Endothelial cell of umbilical vein (primary cell): ENCODE measurements around the gene NEDD9. TPM values are rescaled to one million over a fixed set of nuclear protein-coding genes. Genes with fewer than 3 reads are reported as not detected.

Experiments used
- BruUV-seq: library from RNA; stranded (reverse); fragments of 400-500 nt; replicated peaks from 2 replicates; lab custom pipeline; 2021; lab: Mats Ljungman, UMichigan
- CTCF ChIA-PET: fragments of 300-600, 350-600 bp; sonication (Branson Sonifier 250); formaldehyde crosslinking; loops from one replicate; lab custom pipeline; 2021; ENCODE audit warnings: antibody characterized with exemption, inconsistent platforms; lab: Charles Lee
- POLR2A ChIA-PET: fragments of 300-600, 350-600 bp; sonication (Branson Sonifier 250); formaldehyde crosslinking; loops from one replicate; lab custom pipeline; 2021; ENCODE audit warnings: antibody characterized with exemption, inconsistent platforms; lab: Charles Lee
- DNase-seq: peaks from one replicate; pipeline ENCODE4 v3.0.0-alpha.2; 2011; ENCODE audit warnings: low read depth, low spot score
- FAIRE-seq: peaks from 2 replicates; lab custom pipeline; 2011; peaks lifted over from hg19 to GRCh38; lab: Jason Lieb, UNC
- H2AFZ ChIP-seq: 2 replicates; pipeline ENCODE4 v1.6.0; 2012; ENCODE audit warnings: low read depth, low read length, control low read depth, inconsistent platforms
- H3K27ac ChIP-seq: 2 replicates; pipeline ENCODE4 v1.5.1; 2011; ENCODE audit warnings: low read depth, mild to moderate bottlenecking, control low read depth, low read length, moderate library complexity; ENCODE audit not compliant: insufficient read depth
- H3K27me3 ChIP-seq, 2 experiments: 2 replicates each; pipeline versions ENCODE4 v1.6.0 to v1.6.1; 2011; ENCODE audit warnings: low read length in 2 of 2, mixed read lengths in 1 of 2; ENCODE audit not compliant: control insufficient read depth in 2 of 2, insufficient read depth in 2 of 2
- H3K36me3 ChIP-seq, 2 experiments: 2 replicates in 1 of 2; 3 replicates in 1 of 2; pipeline ENCODE4 v1.5.1; 2011; ENCODE audit warnings: low read length in 2 of 2, mild to moderate bottlenecking in 1 of 2, moderate library complexity in 1 of 2; ENCODE audit not compliant: control insufficient read depth in 2 of 2, insufficient read depth in 2 of 2; ENCODE audit errors: extremely low read depth in 1 of 2
- H3K4me1 ChIP-seq: 3 replicates; pipeline ENCODE4 v1.5.1; 2011; ENCODE audit warnings: mild to moderate bottlenecking, low read length; ENCODE audit not compliant: control insufficient read depth, insufficient read depth; ENCODE audit errors: extremely low read depth
- H3K4me2 ChIP-seq: 2 replicates; pipeline ENCODE4 v1.6.1; 2011; ENCODE audit warnings: low read length, control low read depth, mixed read lengths; ENCODE audit not compliant: insufficient read depth
- H3K4me3 ChIP-seq, 3 experiments: fragments of 200-600 bp in 1 of 3; sonication (generic), shearing (Covaris generic) in 1 of 3; replicated peaks in 1 of 3; 2 replicates each; pipeline ENCODE4 v1.5.1; 2011 to 2016; ENCODE audit warnings: control low read depth in 3 of 3, low read length in 3 of 3, mild to moderate bottlenecking in 2 of 3, inconsistent platforms in 1 of 3, low read depth in 1 of 3, moderate library complexity in 1 of 3; ENCODE audit not compliant: insufficient read depth in 1 of 3
- H3K79me2 ChIP-seq: 2 replicates; pipeline ENCODE4 v1.6.0; 2012; ENCODE audit warnings: low read length, inconsistent platforms; ENCODE audit not compliant: control insufficient read depth, insufficient read depth
- H3K9ac ChIP-seq: replicated peaks from 2 replicates; pipeline ENCODE3; 2011; ENCODE audit warnings: low read length, control low read depth; ENCODE audit not compliant: insufficient read depth; ENCODE audit errors: extremely low read depth
- H3K9me1 ChIP-seq: replicated peaks from 3 replicates; pipeline ENCODE4 v1.6.0; 2011; ENCODE audit warnings: mild to moderate bottlenecking, low read length; ENCODE audit not compliant: control insufficient read depth, insufficient read depth; ENCODE audit errors: extremely low read depth
- H3K9me3 ChIP-seq: replicated peaks from 2 replicates; pipeline ENCODE4 v1.5.1; 2012; ENCODE audit warnings: low read length, inconsistent platforms; ENCODE audit not compliant: control insufficient read depth, insufficient read depth
- H4K20me1 ChIP-seq: replicated peaks from 2 replicates; pipeline ENCODE3; 2011; ENCODE audit warnings: mild to moderate bottlenecking, low read length; ENCODE audit not compliant: control insufficient read depth, insufficient read depth; ENCODE audit errors: extremely low read depth
- EZH2 ChIP-seq: IDR thresholded peaks from 2 replicates; pipeline ENCODE4 v1.6.1; 2012; ENCODE audit warnings: borderline replicate concordance, low read depth, mild to moderate bottlenecking, moderate library complexity, low read length, inconsistent platforms; ENCODE audit not compliant: severe bottlenecking
- FOS ChIP-seq: IDR thresholded peaks from 2 replicates; pipeline ENCODE4 v1.6.1; 2011; ENCODE audit warnings: mild to moderate bottlenecking, low read length, moderate library complexity, borderline replicate concordance; ENCODE audit not compliant: insufficient read depth
- GATA2 ChIP-seq: IDR thresholded peaks from 2 replicates; pipeline ENCODE4 v1.7.0; 2011; ENCODE audit warnings: low read depth, mild to moderate bottlenecking, moderate library complexity, mixed read lengths, low read length; ENCODE audit not compliant: insufficient read length, insufficient read depth
- JUN ChIP-seq: IDR thresholded peaks from 2 replicates; pipeline ENCODE4 v1.6.1; 2011; ENCODE audit warnings: borderline replicate concordance, low read depth; ENCODE audit not compliant: insufficient read length, insufficient read depth
- MAX ChIP-seq: IDR thresholded peaks from 2 replicates; pipeline ENCODE4 v1.6.1; 2011; ENCODE audit not compliant: insufficient read depth, insufficient read length
- MYC ChIP-seq: IDR thresholded peaks from one replicate; pipeline ENCODE4 v1.6.1; 2011; ENCODE audit warnings: mild to moderate bottlenecking, low read depth, low read length
- POLR2A ChIP-seq: IDR thresholded peaks from 2 replicates; pipeline ENCODE4 v1.6.1; 2012; ENCODE audit warnings: low read depth, mild to moderate bottlenecking, control low read depth, low read length
- POLR2AphosphoS5 ChIP-seq: IDR thresholded peaks from 2 replicates; pipeline ENCODE4 v1.6.1; 2012; ENCODE audit warnings: low read depth, mild to moderate bottlenecking, control low read depth, low read length, moderate library complexity; ENCODE audit not compliant: insufficient read depth
- dilution Hi-C: fragments of 300-500 bp; cut with MboI; formaldehyde crosslinking; loops from one replicate; pipeline ENCODE4 v1.15.0; 2019; ENCODE audit warnings: low sequenced_read_pairs; ENCODE audit not compliant: extremely low pct_ligation_motif_present
- intact Hi-C: fragments of 100-400 bp; cut with micrococcal nuclease; formaldehyde crosslinking; loops from one replicate; pipeline ENCODE4 v1.10.0; 2022
- polyA plus RNA-seq, 4 experiments: library from polyadenylated mRNA; depleted of rRNA in 3 of 4; stranded (reverse) in 3 of 4; unstranded in 1 of 4; fragments of >200 nt; gene quantifications; 2 replicates each; pipeline versions ENCODE4 v1.2.1 to v1.2.3, GENCODE V29; 2011 to 2012; ENCODE audit warnings: missing spikeins in 1 of 4
- total RNA-seq: library from RNA; stranded (reverse); gene quantifications from 2 replicates; pipeline ENCODE4 v1.2.3, GENCODE V29; 2021

The NEDD9 gene
- total and polyA plus RNA-seq, 2 donors (not counting 3 experiments of a cell fraction or from before 2014, with no cell fraction given), result 55.2 to 61.0 TPM

- Histone ChIP-seq H3K9ac (peak overlapping the region; percentile 43), H3K9me3 (no peaks in the 10 kb centered on the region), H3K4me1 (peaks cover 75% of the 10 kb centered on the region), H3K79me2 (peaks cover 78% of the 10 kb centered on the region), H3K9me1 (no peaks in the 10 kb centered on the region), H3K27ac (peak overlapping the region; percentile 81), H2AFZ (no peak overlapping the region), H3K4me2 (peak overlapping the region; percentile 13), H3K27me3 (no peaks in the 10 kb centered on the region), H3K4me3 (no peak overlapping the region), H3K36me3 (no peaks in the 10 kb centered on the region), H4K20me1 (no peaks in the 10 kb centered on the region)
- ChIA-PET POLR2A (interaction anchor here (0.7 to 2.5 kb wide), 2 partner anchors 9 to 19 kb away, joined by 3 to 10 read pairs; partner anchors contain the start of gene NEDD9), CTCF (interaction anchor here (0.9 to 5.8 kb wide), 8 partner anchors 8 to 273 kb away, joined by 3 to 37 read pairs (median 6); partner anchors contain the start of gene NEDD9)
- intact Hi-C loops, result no loop called here
- peak; percentile 66 for DNase-seq
- FAIRE-seq, result no peak
- BruUV-seq, result no TSS peak
- TF ChIP-seq MYC, result no peak
- peak; percentile 5 for TF ChIP-seq JUN
- TF ChIP-seq GATA2, result no peak
- TF ChIP-seq POLR2AphosphoS5, result no peak
- TF ChIP-seq MAX, result no peak
- TF ChIP-seq POLR2A, result no peak
- peak; percentile 15 for TF ChIP-seq FOS
- TF ChIP-seq EZH2, result no peak
- dilution Hi-C loops, result no loop called here
These were observed 9.1 kb downstream of the NEDD9 start for GRCh38 chr6:11223286-11223864.
